GM21786 (cell line): ENCODE data around the gene CEP104.

Experiments used
- ATAC-seq: cut with Tn5 transposase; IDR thresholded peaks from one replicate; pipeline ENCODE4 v1.9.1; 2021; ENCODE audit not compliant: unreplicated experiment

CEP104 gene

DNA sequence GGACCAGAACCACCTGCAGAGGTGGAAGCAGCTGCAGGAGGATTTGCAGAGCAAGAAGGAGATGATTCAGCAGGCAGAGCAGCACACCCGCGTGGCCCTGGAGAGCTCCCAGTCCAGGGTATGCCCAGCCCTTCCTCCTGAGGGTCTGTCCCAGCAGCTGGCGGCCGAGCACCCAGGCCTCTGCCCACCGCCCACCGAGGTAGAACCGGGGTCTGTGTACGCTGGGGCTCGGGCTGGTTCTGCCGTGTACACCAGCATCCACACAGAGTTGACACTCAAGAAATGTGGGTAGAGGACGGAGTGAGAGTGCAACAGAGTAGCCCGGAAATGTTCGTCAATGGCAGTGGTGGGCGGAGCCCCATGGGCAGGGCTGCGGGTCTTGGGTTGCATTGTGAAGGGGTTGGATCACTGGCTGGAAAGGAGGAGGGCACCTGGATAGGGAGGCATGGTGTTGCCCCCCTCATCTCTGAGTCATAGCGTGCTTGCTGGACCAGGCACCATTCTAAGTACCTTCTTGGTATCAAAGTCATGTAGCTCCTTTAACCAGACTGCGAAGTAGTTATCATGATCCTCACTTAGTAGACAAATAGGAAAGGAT is 89.6 kb downstream of the CEP104 start:
- no peak for ATAC-seq

DNA sequence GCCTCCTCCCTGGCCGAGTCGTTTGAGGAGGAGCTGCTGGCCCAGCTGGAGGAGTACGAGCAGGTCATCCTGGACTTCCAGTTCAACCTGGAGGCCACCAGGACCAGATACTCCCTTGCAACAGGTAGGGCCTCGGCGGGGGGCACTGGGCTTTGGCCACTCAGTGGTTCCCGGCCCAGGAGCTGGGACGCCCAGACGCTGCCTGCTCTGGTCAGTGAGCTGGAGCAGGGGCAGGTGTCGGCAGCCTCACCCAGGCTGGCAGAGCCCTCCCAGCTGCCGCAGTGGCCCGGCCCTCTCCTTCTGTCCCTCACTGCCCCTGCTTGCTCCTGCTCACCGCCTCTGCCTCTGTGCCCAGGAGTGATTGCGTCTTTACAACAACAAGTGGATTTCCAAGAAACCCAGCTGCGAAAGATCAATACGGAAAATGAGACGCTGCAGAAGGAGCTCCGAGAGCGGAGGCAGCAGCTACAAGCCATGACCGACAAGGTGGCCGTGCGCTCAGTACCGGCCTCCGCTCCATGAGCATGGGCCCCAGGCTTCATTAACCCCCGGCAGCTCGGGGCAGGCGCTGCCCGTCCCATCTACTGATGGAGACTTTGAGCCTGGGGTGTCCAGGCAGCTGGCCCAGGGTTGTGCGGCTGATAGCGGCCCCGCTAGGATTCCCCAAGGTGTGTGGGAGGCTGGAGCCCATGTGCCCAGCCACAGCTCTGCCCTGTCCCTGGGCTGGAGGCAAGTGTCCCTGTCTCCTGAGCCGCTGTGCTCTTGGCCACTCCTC is 93.5 kb downstream of the CEP104 start:
- ATAC-seq: no peak

DNA sequence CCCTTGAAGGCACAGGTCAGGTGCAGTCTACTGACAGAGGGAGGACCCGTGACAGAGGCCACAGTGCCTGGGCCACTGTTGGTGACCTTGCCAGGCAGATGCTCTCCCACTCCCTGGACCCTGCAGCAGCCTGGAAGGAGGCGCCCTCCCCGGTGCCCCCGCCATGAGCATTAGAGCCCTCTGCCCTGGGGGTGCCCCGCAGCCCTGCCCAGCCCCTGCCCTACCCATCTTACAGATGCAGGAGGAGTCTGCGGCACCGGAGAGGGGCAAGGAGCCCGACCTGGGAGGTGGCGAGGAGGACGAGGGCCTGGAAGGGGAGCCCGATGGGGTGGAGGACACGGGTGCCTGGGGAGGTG is 94.2 kb downstream of the CEP104 start:
- no peak for ATAC-seq

DNA sequence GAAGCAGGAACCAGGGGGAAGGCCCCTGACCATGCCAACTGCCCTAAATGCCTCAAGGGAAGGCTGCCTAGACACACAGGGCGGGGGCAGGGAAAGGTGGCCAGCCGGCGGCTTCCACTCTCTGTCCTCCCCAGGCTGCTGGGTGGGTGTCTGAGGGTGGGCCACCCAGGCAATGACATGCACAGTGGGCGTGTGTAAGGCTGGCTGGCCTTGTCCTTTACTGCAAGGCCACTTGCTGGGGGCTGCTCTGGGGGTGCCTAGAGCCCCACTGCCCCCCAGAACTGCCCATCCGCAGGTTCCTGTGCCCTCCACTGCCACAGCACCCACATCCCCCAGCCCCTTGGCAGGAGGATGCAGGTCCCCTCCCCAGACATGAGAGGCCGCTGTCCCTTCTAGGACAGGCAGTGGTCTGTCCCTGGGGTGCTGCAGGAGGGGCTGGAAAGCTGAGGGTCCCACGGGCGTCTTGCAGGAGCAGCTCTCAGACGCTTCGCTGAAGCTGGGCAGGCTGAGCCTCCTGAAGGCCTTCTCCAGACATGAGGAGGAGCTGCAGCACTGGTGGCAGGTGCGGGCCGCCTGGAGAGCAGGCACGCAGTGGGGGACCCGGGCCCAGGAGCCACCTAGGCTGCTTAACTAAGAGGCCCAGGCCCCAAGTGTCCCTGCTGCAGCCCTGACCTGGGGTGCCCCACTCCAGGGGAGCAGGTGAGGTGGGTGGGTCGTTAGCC is 94.7 kb downstream of the CEP104 start:
- no peak for ATAC-seq
